PFSK-1 (cell line): ENCODE data around the gene ALDH4A1. TPM values are rescaled to one million over a fixed set of nuclear protein-coding genes. Genes with fewer than 3 reads are reported as not detected.

Source experiments
- FOXP2 ChIP-seq: optimal IDR thresholded peaks from 2 replicates; pipeline ENCODE3; 2011; ENCODE audit warnings: borderline replicate concordance, control low read depth, inconsistent platforms; ENCODE audit not compliant: insufficient read depth; ENCODE audit errors: extremely low read length, extremely low read depth
- POLR2AphosphoS5 ChIP-seq: IDR thresholded peaks from 2 replicates; pipeline ENCODE4 v1.6.1; 2012; ENCODE audit warnings: low read depth, mild to moderate bottlenecking, control low read depth, low read length, moderate library complexity
- SIN3A ChIP-seq: IDR thresholded peaks from 2 replicates; pipeline ENCODE4 v1.6.1; 2012; ENCODE audit warnings: mild to moderate bottlenecking, low read length, moderate library complexity, borderline replicate concordance; ENCODE audit not compliant: insufficient read depth
- TAF1 ChIP-seq: IDR thresholded peaks from 2 replicates; pipeline ENCODE4 v1.6.1; 2012; ENCODE audit warnings: low read length, control low read depth, borderline replicate concordance; ENCODE audit not compliant: insufficient read depth
- polyA plus RNA-seq: library from polyadenylated mRNA; unstranded; fragments of >200 nt; gene quantifications from one replicate; pipeline ENCODE4 v1.2.1, GENCODE V29; 2012; ENCODE audit warnings: low read depth, missing spikeins; ENCODE audit not compliant: insufficient read length
- TF ChIP-seq, protein P1 (sequence below), 2 experiments: IDR thresholded peaks; 2 replicates each; pipeline versions ENCODE4 v1.6.1 to v1.8.0; 2011 to 2012; ENCODE audit warnings: low read depth in 2 of 2, low read length in 2 of 2, control low read depth in 1 of 2, inconsistent platforms in 1 of 2, mild to moderate bottlenecking in 1 of 2, moderate library complexity in 1 of 2; ENCODE audit not compliant: insufficient read depth in 1 of 2

ALDH4A1 gene, protein sequence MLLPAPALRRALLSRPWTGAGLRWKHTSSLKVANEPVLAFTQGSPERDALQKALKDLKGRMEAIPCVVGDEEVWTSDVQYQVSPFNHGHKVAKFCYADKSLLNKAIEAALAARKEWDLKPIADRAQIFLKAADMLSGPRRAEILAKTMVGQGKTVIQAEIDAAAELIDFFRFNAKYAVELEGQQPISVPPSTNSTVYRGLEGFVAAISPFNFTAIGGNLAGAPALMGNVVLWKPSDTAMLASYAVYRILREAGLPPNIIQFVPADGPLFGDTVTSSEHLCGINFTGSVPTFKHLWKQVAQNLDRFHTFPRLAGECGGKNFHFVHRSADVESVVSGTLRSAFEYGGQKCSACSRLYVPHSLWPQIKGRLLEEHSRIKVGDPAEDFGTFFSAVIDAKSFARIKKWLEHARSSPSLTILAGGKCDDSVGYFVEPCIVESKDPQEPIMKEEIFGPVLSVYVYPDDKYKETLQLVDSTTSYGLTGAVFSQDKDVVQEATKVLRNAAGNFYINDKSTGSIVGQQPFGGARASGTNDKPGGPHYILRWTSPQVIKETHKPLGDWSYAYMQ
- polyA plus RNA-seq, result 13.6 TPM

DNA sequence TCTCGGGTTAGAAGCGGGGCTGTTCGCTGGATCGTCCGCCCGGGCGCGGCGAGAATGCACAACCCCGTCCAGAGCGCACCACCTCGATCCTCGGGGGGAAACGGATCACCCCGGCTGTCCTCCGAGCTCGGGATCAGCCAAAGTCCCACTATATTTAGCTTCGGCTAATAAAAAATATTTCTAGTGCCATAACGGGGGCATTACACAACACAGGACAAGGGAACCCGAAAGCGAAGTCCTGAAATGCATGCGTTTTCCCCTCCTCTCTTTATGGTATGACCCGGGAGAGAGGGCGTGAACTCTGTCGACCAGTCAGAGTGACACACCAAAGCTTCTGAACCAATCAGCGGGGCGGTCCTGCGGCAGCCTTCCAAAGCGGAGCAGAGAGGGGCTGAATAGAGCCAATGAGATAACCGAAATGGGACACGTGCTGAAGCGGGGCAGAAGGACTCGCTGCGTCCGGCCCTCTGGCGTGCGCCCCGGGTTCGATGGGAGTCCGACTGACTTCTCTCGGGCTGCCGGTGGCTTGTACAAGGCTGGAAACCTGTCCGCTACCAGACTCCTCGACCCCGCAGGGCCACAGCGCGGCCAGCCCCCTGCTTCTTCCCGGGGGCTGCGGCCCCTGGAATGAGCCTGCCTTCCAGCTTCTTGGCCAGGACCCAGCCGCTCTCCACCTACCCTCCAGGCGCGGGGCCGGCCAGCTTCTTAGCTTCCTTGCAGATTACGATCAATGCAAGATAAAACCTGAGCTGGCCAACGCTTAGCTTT is at the start of gene ALDH4A1:
Gene ALDH4A1, minus strand, starts transcription at position 33 of the 768 bp plus-strand sequence. Its CDS starts 32 bp downstream, at position 1.
- TF ChIP-seq POLR2AphosphoS5 (peak; percentile 60; the same call in 1 of the 2 replicates), FOXP2 (no peak), SIN3A (peak; percentile 49; the same call in 1 of the 2 replicates), TAF1 (0 out of 2 replicates have a peak, but pooled peaks have one; percentile 5)
- TF ChIP-seq, protein P1, sequence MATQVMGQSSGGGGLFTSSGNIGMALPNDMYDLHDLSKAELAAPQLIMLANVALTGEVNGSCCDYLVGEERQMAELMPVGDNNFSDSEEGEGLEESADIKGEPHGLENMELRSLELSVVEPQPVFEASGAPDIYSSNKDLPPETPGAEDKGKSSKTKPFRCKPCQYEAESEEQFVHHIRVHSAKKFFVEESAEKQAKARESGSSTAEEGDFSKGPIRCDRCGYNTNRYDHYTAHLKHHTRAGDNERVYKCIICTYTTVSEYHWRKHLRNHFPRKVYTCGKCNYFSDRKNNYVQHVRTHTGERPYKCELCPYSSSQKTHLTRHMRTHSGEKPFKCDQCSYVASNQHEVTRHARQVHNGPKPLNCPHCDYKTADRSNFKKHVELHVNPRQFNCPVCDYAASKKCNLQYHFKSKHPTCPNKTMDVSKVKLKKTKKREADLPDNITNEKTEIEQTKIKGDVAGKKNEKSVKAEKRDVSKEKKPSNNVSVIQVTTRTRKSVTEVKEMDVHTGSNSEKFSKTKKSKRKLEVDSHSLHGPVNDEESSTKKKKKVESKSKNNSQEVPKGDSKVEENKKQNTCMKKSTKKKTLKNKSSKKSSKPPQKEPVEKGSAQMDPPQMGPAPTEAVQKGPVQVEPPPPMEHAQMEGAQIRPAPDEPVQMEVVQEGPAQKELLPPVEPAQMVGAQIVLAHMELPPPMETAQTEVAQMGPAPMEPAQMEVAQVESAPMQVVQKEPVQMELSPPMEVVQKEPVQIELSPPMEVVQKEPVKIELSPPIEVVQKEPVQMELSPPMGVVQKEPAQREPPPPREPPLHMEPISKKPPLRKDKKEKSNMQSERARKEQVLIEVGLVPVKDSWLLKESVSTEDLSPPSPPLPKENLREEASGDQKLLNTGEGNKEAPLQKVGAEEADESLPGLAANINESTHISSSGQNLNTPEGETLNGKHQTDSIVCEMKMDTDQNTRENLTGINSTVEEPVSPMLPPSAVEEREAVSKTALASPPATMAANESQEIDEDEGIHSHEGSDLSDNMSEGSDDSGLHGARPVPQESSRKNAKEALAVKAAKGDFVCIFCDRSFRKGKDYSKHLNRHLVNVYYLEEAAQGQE (IDR thresholded peaks at IDR 0.05; ENCODE audit: insufficient read depth in 1 of 2, low read depth in 2 of 2, low read length in 2 of 2), result no peak

DNA sequence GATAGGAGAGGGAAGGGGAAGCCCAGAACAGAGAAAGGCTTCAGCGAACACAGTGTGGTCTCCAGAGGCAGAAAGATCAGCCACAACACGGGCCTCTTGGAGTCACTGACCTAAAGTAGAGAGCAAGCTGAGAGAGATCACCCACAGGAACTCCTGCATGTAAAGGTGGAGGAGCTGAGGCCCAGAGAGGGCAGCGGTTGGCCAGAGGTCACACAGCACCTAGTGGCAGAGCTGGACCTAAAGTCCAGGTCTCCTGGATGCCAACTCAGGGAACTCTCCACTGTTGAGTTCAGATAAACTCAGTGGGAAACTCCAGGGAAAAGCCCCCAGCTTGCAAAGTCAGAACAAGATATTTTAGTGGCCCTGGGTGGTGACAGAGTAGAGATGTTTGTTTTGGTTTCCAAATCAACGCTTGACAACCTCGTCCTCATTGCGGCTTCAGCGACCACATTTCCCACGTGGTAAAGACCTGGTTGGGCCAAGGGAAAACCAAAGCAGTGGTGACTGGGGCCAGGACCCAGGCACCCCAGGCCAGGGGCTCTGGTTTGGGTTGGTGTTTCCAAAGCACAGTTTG is 49.5 kb upstream of the ALDH4A1 start:
- TF ChIP-seq, protein P1 (IDR thresholded peaks at IDR 0.05; ENCODE audit: insufficient read depth in 1 of 2, low read depth in 2 of 2, low read length in 2 of 2), result no peak
- TF ChIP-seq POLR2AphosphoS5, result no peak
- no peak for TF ChIP-seq TAF1
- no peak for TF ChIP-seq FOXP2
- TF ChIP-seq SIN3A, result no peak

DNA sequence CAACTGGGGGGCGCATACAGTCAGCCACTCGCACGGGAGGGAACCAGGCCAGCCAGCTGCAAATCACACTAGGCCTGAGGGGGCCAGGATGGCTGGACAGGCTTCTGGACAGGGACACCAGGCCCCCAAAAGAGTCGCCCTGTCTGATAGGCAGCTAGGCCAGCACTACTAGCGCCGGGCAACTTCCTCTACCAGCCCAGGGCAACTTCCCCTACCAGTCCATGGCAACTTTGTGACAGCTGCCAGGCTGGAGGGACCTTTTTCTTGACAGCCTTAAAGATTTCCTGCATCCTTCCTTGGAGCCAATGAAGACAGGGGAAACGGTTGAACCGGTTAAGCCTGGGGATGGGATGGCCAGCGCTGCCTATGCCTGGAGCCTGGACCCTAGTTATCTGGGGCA is 49.1 kb upstream of the ALDH4A1 start:
- TF ChIP-seq FOXP2 (no peak), TAF1 (no peak), POLR2AphosphoS5 (no peak), SIN3A (no peak)
- TF ChIP-seq, protein P1 (IDR thresholded peaks at IDR 0.05; ENCODE audit: insufficient read depth in 1 of 2, low read depth in 2 of 2, low read length in 2 of 2), result no peak

DNA sequence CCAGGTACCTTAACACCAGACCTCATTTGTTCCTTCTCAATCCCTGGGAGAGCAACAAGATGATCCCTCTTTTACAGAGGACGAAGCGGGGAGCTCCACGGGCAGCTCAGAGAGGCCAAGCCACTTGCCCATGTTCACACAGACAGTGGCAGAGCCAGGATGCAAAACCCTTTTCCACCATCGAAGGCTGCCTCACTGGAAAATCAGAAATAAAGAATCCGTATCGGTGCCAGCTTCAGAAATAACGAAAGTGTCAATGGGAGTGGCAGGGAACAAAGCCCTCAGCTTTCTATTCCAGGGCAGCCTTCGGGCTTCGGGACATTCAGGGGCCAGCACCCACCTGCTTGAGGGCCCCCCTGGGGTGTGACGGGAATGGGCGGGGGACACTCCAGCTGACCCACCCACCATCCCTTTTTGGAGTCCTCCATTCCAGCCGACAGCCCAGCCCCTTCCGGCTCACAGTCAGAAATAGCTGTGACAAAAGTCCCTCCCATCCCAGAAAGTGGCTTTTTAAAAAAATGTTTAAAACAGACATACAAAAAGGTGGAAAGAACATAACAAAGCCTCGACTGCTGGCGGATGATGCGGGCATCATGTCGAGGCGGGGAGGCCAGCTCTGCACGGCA is 48.2 kb upstream of the ALDH4A1 start:
- no peak for TF ChIP-seq SIN3A
- TF ChIP-seq, protein P1 (IDR thresholded peaks at IDR 0.05; ENCODE audit: insufficient read depth in 1 of 2, low read depth in 2 of 2, low read length in 2 of 2), result no peak
